Femur (tissue), 1 donor: Measurements from ENCODE around the gene EPB41L4B.

Experiments
- DNase-seq: peaks from one replicate; pipeline ENCODE4 v3.0.0-alpha.2; 2017

The EPB41L4B gene

GRCh38 chr9:109319626-109320241, 1.1 kb downstream of the EPB41L4B start:
- DNase-seq = no peak

GRCh38 chr9:109319017-109319625, 1.7 kb downstream of the EPB41L4B start:
- no peak for DNase-seq

GRCh38 chr9:109317979-109318741, 2.7 kb downstream of the EPB41L4B start:
- no peak for DNase-seq

GRCh38 chr9:109317311-109317978, 3.4 kb downstream of the EPB41L4B start:
- DNase-seq = no peak

GRCh38 chr9:109316207-109316640, 4.6 kb downstream of the EPB41L4B start:
- DNase-seq = peak; percentile 67

GRCh38 chr9:109315480-109316206, 5.2 kb downstream of the EPB41L4B start:
- DNase-seq = no peak

- DNase-seq = no peak
Measured at GRCh38 chr9:109314011-109314531, 6.8 kb downstream of the EPB41L4B start.

- DNase-seq = no peak
Measured at GRCh38 chr9:109313351-109313750, 7.5 kb downstream of the EPB41L4B start.

- no peak for DNase-seq
Measured at GRCh38 chr9:109312783-109313182, 8.1 kb downstream of the EPB41L4B start.

GRCh38 chr9:109311731-109312130, 9.1 kb downstream of the EPB41L4B start:
- DNase-seq = no peak

- DNase-seq = no peak
Measured at GRCh38 chr9:109311286-109311685, 9.6 kb downstream of the EPB41L4B start.

- DNase-seq = peak; percentile 54
Measured at GRCh38 chr9:109310486-109310901, 10.4 kb downstream of the EPB41L4B start.

GRCh38 chr9:109309282-109309681, 11.6 kb downstream of the EPB41L4B start:
- no peak for DNase-seq

- no peak for DNase-seq
Measured at GRCh38 chr9:109307380-109308240, 13.2 kb downstream of the EPB41L4B start.

GRCh38 chr9:109305801-109306200, 15.1 kb downstream of the EPB41L4B start:
- no peak for DNase-seq

GRCh38 chr9:109304347-109304746, 16.5 kb downstream of the EPB41L4B start:
- no peak for DNase-seq

GRCh38 chr9:109303900-109304299, 17.0 kb downstream of the EPB41L4B start:
- no peak for DNase-seq

GRCh38 chr9:109302606-109303005, 18.3 kb downstream of the EPB41L4B start:
- DNase-seq = no peak

GRCh38 chr9:109301012-109301411, 19.8 kb downstream of the EPB41L4B start:
- no peak for DNase-seq

- no peak for DNase-seq
Measured at GRCh38 chr9:109299891-109300290, 21.0 kb downstream of the EPB41L4B start.

GRCh38 chr9:109297899-109298298, 23.0 kb downstream of the EPB41L4B start:
- DNase-seq = no peak
